ENCODE measurements around the gene KCNH6.

The KCNH6 gene, protein sequence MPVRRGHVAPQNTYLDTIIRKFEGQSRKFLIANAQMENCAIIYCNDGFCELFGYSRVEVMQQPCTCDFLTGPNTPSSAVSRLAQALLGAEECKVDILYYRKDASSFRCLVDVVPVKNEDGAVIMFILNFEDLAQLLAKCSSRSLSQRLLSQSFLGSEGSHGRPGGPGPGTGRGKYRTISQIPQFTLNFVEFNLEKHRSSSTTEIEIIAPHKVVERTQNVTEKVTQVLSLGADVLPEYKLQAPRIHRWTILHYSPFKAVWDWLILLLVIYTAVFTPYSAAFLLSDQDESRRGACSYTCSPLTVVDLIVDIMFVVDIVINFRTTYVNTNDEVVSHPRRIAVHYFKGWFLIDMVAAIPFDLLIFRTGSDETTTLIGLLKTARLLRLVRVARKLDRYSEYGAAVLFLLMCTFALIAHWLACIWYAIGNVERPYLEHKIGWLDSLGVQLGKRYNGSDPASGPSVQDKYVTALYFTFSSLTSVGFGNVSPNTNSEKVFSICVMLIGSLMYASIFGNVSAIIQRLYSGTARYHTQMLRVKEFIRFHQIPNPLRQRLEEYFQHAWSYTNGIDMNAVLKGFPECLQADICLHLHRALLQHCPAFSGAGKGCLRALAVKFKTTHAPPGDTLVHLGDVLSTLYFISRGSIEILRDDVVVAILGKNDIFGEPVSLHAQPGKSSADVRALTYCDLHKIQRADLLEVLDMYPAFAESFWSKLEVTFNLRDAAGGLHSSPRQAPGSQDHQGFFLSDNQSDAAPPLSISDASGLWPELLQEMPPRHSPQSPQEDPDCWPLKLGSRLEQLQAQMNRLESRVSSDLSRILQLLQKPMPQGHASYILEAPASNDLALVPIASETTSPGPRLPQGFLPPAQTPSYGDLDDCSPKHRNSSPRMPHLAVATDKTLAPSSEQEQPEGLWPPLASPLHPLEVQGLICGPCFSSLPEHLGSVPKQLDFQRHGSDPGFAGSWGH

GRCh38 chr17:63523253-63523855 is at the start of gene KCNH6:
TSS of gene KCNH6 (plus strand) at chr17:63523358. CDS start at chr17:63523414, 56 bp downstream.
- TF ChIP-seq ZNF138 (tag by site-specific recombination; IDR thresholded peaks at IDR 0.05; ENCODE audit: borderline replicate concordance) (no peak), INSM2 (tag by site-specific recombination; IDR thresholded peaks at IDR 0.05) (no peak), ZNF830 (tag by site-specific recombination; IDR thresholded peaks at IDR 0.05; ENCODE audit: low read depth) (no peak), ZNF394 (tag by site-specific recombination; IDR thresholded peaks at IDR 0.05; ENCODE audit: borderline replicate concordance) (no peak), ZNF362 (tag by site-specific recombination; IDR thresholded peaks at IDR 0.05) (no peak), CTCF (tag by site-specific recombination; IDR thresholded peaks at IDR 0.05) (0 out of 2 replicates have a peak, but pooled peaks have one; percentile 14)
- H3K4me3 ChIP-seq (ENCODE audit: low read depth, low read length): no peak within 1 kb of the TSS
- no peaks in the 10 kb centered on the region for H3K4me1 ChIP-seq (ENCODE audit: control insufficient read depth, insufficient read depth, low read length)
- H3K27ac ChIP-seq (ENCODE audit: extremely low read depth, low read depth, low read length): no peak within 1 kb of the TSS
- ChIA-PET POLR2A (interaction anchor here (0.6 to 1.0 kb wide), 3 partner anchors 26 to 99 kb away, joined by 3 read pairs; partner anchors contain the start of gene MAP3K3), CTCF (no interaction called here)
- H3K9me3 ChIP-seq (ENCODE audit: control insufficient read depth, insufficient read depth, low read depth, low read length): no peaks in the 10 kb centered on the region
- no peaks in the 10 kb centered on the region for H3K36me3 ChIP-seq (ENCODE audit: control insufficient read depth in 2 of 2, insufficient read depth in 1 of 2, low read length in 2 of 2)

- ChIA-PET CTCF (interaction anchor here (0.7 to 1.4 kb wide), 4 partner anchors 12 to 138 kb away, joined by 3 to 5 read pairs (median 3); no protein-coding TSS in a partner anchor), POLR2A (no interaction called here)
- peaks cover 10% of the 10 kb centered on the region for H3K4me1 ChIP-seq (ENCODE audit: control insufficient read depth, insufficient read depth, low read length)
- no peaks in the 10 kb centered on the region for H3K36me3 ChIP-seq (ENCODE audit: control insufficient read depth in 2 of 2, insufficient read depth in 1 of 2, low read length in 2 of 2)
- H3K27ac ChIP-seq (ENCODE audit: extremely low read depth, low read depth, low read length): no peak overlapping the region
- no peak overlapping the region for H3K4me3 ChIP-seq (ENCODE audit: low read depth, low read length)
- H3K9me3 ChIP-seq (ENCODE audit: control insufficient read depth, insufficient read depth, low read depth, low read length): no peaks in the 10 kb centered on the region
- no peak for TF ChIP-seq ZNF776 (tag by site-specific recombination; IDR thresholded peaks at IDR 0.05; ENCODE audit: borderline replicate concordance)
- TF ChIP-seq, protein P1, sequence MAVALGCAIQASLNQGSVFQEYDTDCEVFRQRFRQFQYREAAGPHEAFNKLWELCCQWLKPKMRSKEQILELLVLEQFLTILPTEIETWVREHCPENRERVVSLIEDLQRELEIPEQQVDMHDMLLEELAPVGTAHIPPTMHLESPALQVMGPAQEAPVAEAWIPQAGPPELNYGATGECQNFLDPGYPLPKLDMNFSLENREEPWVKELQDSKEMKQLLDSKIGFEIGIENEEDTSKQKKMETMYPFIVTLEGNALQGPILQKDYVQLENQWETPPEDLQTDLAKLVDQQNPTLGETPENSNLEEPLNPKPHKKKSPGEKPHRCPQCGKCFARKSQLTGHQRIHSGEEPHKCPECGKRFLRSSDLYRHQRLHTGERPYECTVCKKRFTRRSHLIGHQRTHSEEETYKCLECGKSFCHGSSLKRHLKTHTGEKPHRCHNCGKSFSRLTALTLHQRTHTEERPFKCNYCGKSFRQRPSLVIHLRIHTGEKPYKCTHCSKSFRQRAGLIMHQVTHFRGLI (tag by site-specific recombination; IDR thresholded peaks at IDR 0.05): no peak
- no peak for TF ChIP-seq ZBTB49 (tag by site-specific recombination; IDR thresholded peaks at IDR 0.05; ENCODE audit: low read depth)
- no peak for TF ChIP-seq ZNF404 (tag by site-specific recombination; IDR thresholded peaks at IDR 0.05)
- TF ChIP-seq ZBTB7A (tag by site-specific recombination; IDR thresholded peaks at IDR 0.05; ENCODE audit: low read depth): no peak
- TF ChIP-seq ZNF621 (tag by site-specific recombination; IDR thresholded peaks at IDR 0.05): no peak
- no peak for TF ChIP-seq ZNF223 (tag by site-specific recombination; IDR thresholded peaks at IDR 0.05)
- TF ChIP-seq ZBTB44 (tag by site-specific recombination; IDR thresholded peaks at IDR 0.05): no peak
- no peak for TF ChIP-seq ZNF350 (tag by site-specific recombination; IDR thresholded peaks at IDR 0.05)
- TF ChIP-seq ZNF248 (tag by site-specific recombination; IDR thresholded peaks at IDR 0.05): no peak
- TF ChIP-seq ZNF596 (tag by site-specific recombination; IDR thresholded peaks at IDR 0.05): no peak
- TF ChIP-seq KLF17 (tag by site-specific recombination; IDR thresholded peaks at IDR 0.05): no peak
These were observed 49.0 kb upstream of the KCNH6 start for GRCh38 chr17:63474174-63474573.
